C4-2B (cell line): ENCODE measurements around the gene WRAP73.

Experiments used
- CTCF ChIP-seq: fragments of 450-650 bp; conservative IDR thresholded peaks from 2 replicates; pipeline ENCODE4 v1.5.1; 2017; ENCODE audit warnings: mild to moderate bottlenecking
- ZFX ChIP-seq: fragments of 450-650 bp; IDR thresholded peaks from 2 replicates; pipeline ENCODE4 v1.6.1; 2017

GRCh38 chr1:3677484-3677883 is 27.6 kb upstream of the WRAP73 start:
- TF ChIP-seq CTCF, result no peak
- no peak for TF ChIP-seq ZFX
